Psoas muscle (tissue), 8 donors: ENCODE measurements around the gene EPB41L1. TPM values are rescaled to one million over a fixed set of nuclear protein-coding genes. Genes with fewer than 3 reads are reported as not detected.

Experiments
- ATAC-seq, 4 donors: fragments of 200-7000 bp; cut with Tn5 transposase; one replicate each; pipeline ENCODE4 v1.9.1; 2020; ENCODE audit warnings: moderate library complexity in 3 of 4, mild to moderate bottlenecking in 2 of 4
- DNase-seq, 2 donors: peaks; one replicate each; pipeline ENCODE4 v3.0.0-alpha.2; 2020
- H3K27ac ChIP-seq: fragments of 200-600 bp; one replicate; pipeline ENCODE4 v1.8.0; 2022
- H3K27me3 ChIP-seq, 3 donors: fragments of 200-600 bp in 1 of 3; one replicate each; pipeline versions ENCODE4 v1.6.1 to v1.8.0; 2013 to 2022; ENCODE audit warnings: low read length in 2 of 3, mild to moderate bottlenecking in 2 of 3, moderate library complexity in 1 of 3; ENCODE audit not compliant: insufficient read depth in 3 of 3
- H3K36me3 ChIP-seq, 2 donors: fragments of 200-600 bp in 1 of 2; one replicate each; pipeline versions ENCODE4 v1.6.1 to v1.8.0; 2013 to 2022; ENCODE audit warnings: low read depth in 1 of 2, mild to moderate bottlenecking in 1 of 2, moderate library complexity in 1 of 2; ENCODE audit not compliant: insufficient read depth in 1 of 2
- H3K4me1 ChIP-seq: fragments of 200-600 bp; one replicate; pipeline ENCODE4 v1.8.0; 2022
- H3K4me3 ChIP-seq: fragments of 200-600 bp; one replicate; pipeline ENCODE4 v1.8.0; 2022; ENCODE audit warnings: mild to moderate bottlenecking
- H3K9me3 ChIP-seq: fragments of 200-600 bp; one replicate; pipeline ENCODE4 v1.8.0; 2022
- CTCF ChIP-seq: fragments of 200-600 bp; IDR thresholded peaks from one replicate; pipeline ENCODE4 v1.8.0; 2022; ENCODE audit warnings: antibody characterized with exemption
- WGBS, 3 donors: extraction: QIAGEN DNeasy Blood & Tissue Kit; methylation state at CpG; one replicate each; pipeline versions ENCODE4 v1.1.6 to v1.1.7; 2013; 5-methylcytosine and 5-hydroxymethylcytosine counted together
- intact Hi-C, 2 donors: fragments of 100-400 bp; cut with DNase I; formaldehyde crosslinking; loops; one replicate each; pipeline versions ENCODE4 v1.11.0 to v1.14.2; 2022
- polyA plus RNA-seq, 3 donors: library from polyadenylated mRNA; stranded (reverse); fragments of 200-250 nt; gene quantifications; one replicate each; pipeline ENCODE4 v1.2.3, GENCODE V29; 2013
- total RNA-seq, 4 donors: library from RNA; stranded (reverse); fragmentation: NEBNext Ultra II Directional in 2 of 4; extraction: Animal tissue kit (Norgen Biotek cat#: 25700) in 2 of 4; gene quantifications; one replicate each; pipeline versions ENCODE4 v1.2.1 to v1.2.4, GENCODE V29; 2021 to 2023
- donor health status: healthy with polysubstance abuse.
- donor health status: DM: no; HTN: no; CAD: no; lungs with moderate emphysema.
- donor health status: Bipolar disorder and iron deficiency.
- donor health status: healthy.
- donor health status: DM: yes; HTN: yes; CAD: no.
- donor health status: DM: no; HTN: no; CAD: no.
- donor health status: DM: no; HTN: no; CAD: no.
- donor health status: DM: yes; HTN: yes; CAD: no.

Gene EPB41L1
- total and polyA plus RNA-seq, 7 donors, result 4.2 to 24.1 (median 9.1) TPM

GRCh38 chr20:36206068-36206467 lies 51.5 kb downstream of the EPB41L1 start:
- Histone ChIP-seq H3K27me3 (peaks cover 0 to 13% (median 0%) of the 10 kb centered on the region in 3 donors), H3K4me3 (no peak overlapping the region), H3K9me3 (no peaks in the 10 kb centered on the region), H3K27ac (no peak overlapping the region), H3K36me3 (no peaks in the 10 kb centered on the region), H3K4me1 (no peaks in the 10 kb centered on the region)
- DNase-seq, result no peak
- TF ChIP-seq CTCF, result no peak
- ATAC-seq, result no peak
- intact Hi-C loops, result loop anchor here in 1 of 2 donors (5.0 to 10.0 kb wide), 2 partner anchors 236 to 389 kb away; no protein-coding TSS in a partner anchor
- whole genome bisulfite sequencing, 3 donors, result 84 to 86% (median 84%) methylated on average over 9 of the region's 9 CpGs

GRCh38 chr20:36206641-36207040 lies 52.1 kb downstream of the EPB41L1 start:
- 87 to 90% (median 88%) methylated on average over 9 of the region's 9 CpGs for WGBS, 3 donors
- no peak for TF ChIP-seq CTCF
- DNase-seq, result no peak
- ATAC-seq, result no peak
- H3K36me3 ChIP-seq, result no peaks in the 10 kb centered on the region
- H3K27me3 ChIP-seq, result peaks cover 0 to 13% (median 0%) of the 10 kb centered on the region in 3 donors
- no peaks in the 10 kb centered on the region for H3K9me3 ChIP-seq
- intact Hi-C loops, result loop anchor here in 1 of 2 donors (5.0 to 10.0 kb wide), 2 partner anchors 236 to 388 kb away; no protein-coding TSS in a partner anchor
- no peak overlapping the region for H3K4me3 ChIP-seq
- H3K27ac ChIP-seq, result no peak overlapping the region
- no peaks in the 10 kb centered on the region for H3K4me1 ChIP-seq

GRCh38 chr20:36207602-36208001 lies 53.1 kb downstream of the EPB41L1 start:
- H3K36me3 ChIP-seq, result no peaks in the 10 kb centered on the region
- TF ChIP-seq CTCF, result no peak
- intact Hi-C loops, result loop anchor here in 1 of 2 donors (5.0 to 10.0 kb wide), 2 partner anchors 235 to 387 kb away; no protein-coding TSS in a partner anchor
- H3K9me3 ChIP-seq, result no peaks in the 10 kb centered on the region
- H3K27me3 ChIP-seq, result peaks cover 0 to 13% (median 0%) of the 10 kb centered on the region in 3 donors
- H3K4me1 ChIP-seq, result no peaks in the 10 kb centered on the region
- H3K27ac ChIP-seq, result no peak overlapping the region
- 84 to 86% (median 86%) methylated on average over 11 of the region's 11 CpGs for WGBS, 3 donors
- no peak for DNase-seq
- no peak for ATAC-seq
- H3K4me3 ChIP-seq, result no peak overlapping the region

- DNase-seq, result no peak
- no peak for TF ChIP-seq CTCF
- Histone ChIP-seq H3K4me3 (no peak overlapping the region), H3K9me3 (no peaks in the 10 kb centered on the region), H3K36me3 (no peaks in the 10 kb centered on the region), H3K4me1 (no peaks in the 10 kb centered on the region), H3K27me3 (peaks cover 0 to 13% (median 0%) of the 10 kb centered on the region in 3 donors), H3K27ac (no peak overlapping the region)
- 49 to 59% (median 54%) methylated on average over 10 of the region's 10 CpGs for WGBS, 3 donors
- no peak for ATAC-seq
- intact Hi-C loops, result loop anchor here in 1 of 2 donors (5.0 to 10.0 kb wide), 2 partner anchors 234 to 387 kb away; no protein-coding TSS in a partner anchor
These were observed 53.7 kb downstream of the EPB41L1 start for GRCh38 chr20:36208257-36208656.
